HUES6 (cell line): ENCODE data around the gene CASKIN2.

Experiments
- H3K27ac ChIP-seq: 2 replicates; pipeline ENCODE4 v1.7.0; 2013; ENCODE audit warnings: low read depth, mild to moderate bottlenecking, low read length, inconsistent platforms
- H3K27me3 ChIP-seq: 2 replicates; pipeline ENCODE4 v1.6.1; 2013; ENCODE audit warnings: low read length; ENCODE audit not compliant: control insufficient read depth, insufficient read depth
- H3K36me3 ChIP-seq: 2 replicates; pipeline ENCODE4 v1.6.1; 2013; ENCODE audit warnings: low read length; ENCODE audit not compliant: control insufficient read depth, insufficient read depth
- H3K4me1 ChIP-seq: 2 replicates; pipeline ENCODE4 v1.6.1; 2013; ENCODE audit warnings: low read length; ENCODE audit not compliant: control insufficient read depth, insufficient read depth
- H3K4me3 ChIP-seq: 2 replicates; pipeline ENCODE4 v1.5.1; 2013; ENCODE audit warnings: low read depth, low read length
- H3K9ac ChIP-seq: one replicate; pipeline ENCODE4 v1.6.1; 2013; ENCODE audit warnings: mild to moderate bottlenecking, low read length
- H3K9me3 ChIP-seq: 2 replicates; pipeline ENCODE4 v1.6.1; 2013; ENCODE audit warnings: low read depth, low read length; ENCODE audit not compliant: control insufficient read depth, insufficient read depth

CASKIN2 gene

GRCh38 chr17:75557075-75557851 lies 41.9 kb upstream of the CASKIN2 start:
- no peaks in the 10 kb centered on the region for H3K27me3 ChIP-seq
- no peak overlapping the region for H3K9ac ChIP-seq
- peak overlapping the region; percentile 71; the same call in 1 of the 2 replicates for H3K27ac ChIP-seq
- no peak overlapping the region for H3K4me3 ChIP-seq
- H3K4me1 ChIP-seq, result peaks cover 21% of the 10 kb centered on the region; the same call in 1 of the 2 replicates
- H3K9me3 ChIP-seq, result no peaks in the 10 kb centered on the region
- peaks cover 2% of the 10 kb centered on the region; the same call in 1 of the 2 replicates for H3K36me3 ChIP-seq

- Histone ChIP-seq H3K9ac (no peak overlapping the region), H3K27me3 (no peaks in the 10 kb centered on the region), H3K4me1 (peaks cover 31% of the 10 kb centered on the region)
These were observed 40.4 kb upstream of the CASKIN2 start for GRCh38 chr17:75555679-75556153.

DNA sequence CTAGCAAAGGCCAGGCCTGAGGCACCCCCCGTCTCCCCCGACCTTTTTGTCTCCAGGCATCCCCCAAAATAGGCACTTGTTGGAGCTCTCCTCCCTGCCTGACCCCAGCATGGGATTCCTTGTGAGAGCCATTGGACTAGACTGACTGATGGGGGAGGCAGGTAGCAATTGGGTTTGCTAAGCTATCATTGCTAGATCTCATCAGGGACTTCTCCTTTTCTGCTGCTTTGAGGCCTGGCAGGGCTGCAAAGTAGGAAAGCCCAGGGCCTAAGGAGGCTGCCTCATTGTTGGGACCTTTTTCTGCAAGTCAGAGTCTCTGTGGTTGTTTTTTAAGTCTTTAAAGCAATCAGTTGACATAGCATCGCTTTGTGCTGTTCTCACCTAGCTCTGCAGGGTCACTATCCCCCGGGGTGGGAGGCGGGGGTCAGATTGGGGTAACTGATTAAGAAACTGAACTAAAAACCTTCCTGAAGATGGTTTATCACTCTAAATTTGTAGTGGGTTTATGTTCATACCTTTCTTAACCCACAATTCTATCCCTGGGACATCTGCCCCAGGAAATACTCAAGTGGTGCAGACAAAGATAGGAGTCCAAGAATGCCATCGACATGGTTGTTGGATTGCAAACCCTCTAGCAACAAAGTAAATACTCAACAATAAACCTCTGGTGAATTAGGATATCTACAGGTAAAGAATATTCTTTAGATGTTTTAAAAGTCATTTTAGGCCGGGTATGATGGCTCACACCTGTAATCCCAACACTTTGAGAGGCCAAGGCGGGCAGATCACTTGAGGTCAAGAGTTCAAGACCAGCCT lies 38.2 kb upstream of the CASKIN2 start:
- H3K27me3 ChIP-seq, result no peaks in the 10 kb centered on the region
- H3K9me3 ChIP-seq, result no peaks in the 10 kb centered on the region
- H3K36me3 ChIP-seq, result peaks cover 1% of the 10 kb centered on the region; the same call in 1 of the 2 replicates
- H3K4me1 ChIP-seq, result peaks cover 48% of the 10 kb centered on the region
- H3K9ac ChIP-seq, result peak overlapping the region; percentile 61
- H3K27ac ChIP-seq, result peak overlapping the region; percentile 55; the same call in 1 of the 2 replicates
- H3K4me3 ChIP-seq, result no peak overlapping the region

More at GRCh38 chr17:75555679-75556153, 40.4 kb upstream of the CASKIN2 start:
- Histone ChIP-seq H3K9me3 (no peaks in the 10 kb centered on the region), H3K27ac (no peak overlapping the region), H3K36me3 (peaks cover 2% of the 10 kb centered on the region; the same call in 1 of the 2 replicates), H3K4me3 (no peak overlapping the region)

DNA sequence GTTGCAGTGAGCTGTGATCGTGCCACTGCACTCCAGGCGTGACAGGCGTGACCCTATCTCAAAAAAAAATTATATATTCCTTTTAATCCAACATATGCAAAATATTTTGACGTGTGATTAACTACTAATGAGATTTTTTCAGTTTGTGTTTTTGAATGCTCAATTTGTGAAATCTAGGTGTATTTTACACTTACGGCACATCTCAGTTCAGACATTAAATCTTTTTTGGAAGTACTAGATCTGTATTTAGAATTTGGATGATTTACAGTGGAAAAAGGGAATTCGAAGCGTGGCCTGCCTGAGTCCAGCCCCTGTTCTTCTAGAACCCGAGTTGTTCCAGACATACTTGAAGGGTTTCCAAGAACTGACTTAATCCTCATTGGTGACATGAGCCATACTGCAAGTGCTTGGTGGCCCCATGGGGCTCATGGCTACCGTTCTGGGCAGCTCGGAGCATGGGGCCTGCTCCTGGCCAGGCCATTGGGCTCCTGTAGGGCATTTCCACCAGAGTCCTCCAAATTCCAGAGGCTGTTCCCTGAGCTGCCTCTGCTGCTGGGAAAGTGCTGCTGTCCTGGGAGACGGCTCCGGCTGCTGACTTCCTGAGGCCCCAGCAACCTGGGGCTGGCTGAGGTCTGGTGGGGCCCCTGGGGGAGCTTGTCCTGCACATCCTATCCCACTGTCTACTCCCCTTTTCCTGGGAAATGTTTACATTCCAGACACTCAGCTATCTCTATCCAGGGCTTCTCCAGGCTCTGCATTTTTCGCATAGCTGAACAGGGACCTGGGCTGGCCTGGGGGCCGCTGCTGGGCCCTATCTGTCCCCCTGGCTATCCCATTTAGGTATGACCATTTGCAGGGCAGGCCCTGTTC lies 37.3 kb upstream of the CASKIN2 start:
- Histone ChIP-seq H3K9me3 (no peaks in the 10 kb centered on the region), H3K4me1 (peaks cover 46% of the 10 kb centered on the region), H3K27me3 (no peaks in the 10 kb centered on the region), H3K27ac (peak overlapping the region; percentile 55; the same call in 1 of the 2 replicates), H3K4me3 (no peak overlapping the region), H3K36me3 (no peaks in the 10 kb centered on the region), H3K9ac (peak overlapping the region; percentile 61)

- no peak overlapping the region for H3K4me3 ChIP-seq
- no peak overlapping the region for H3K9ac ChIP-seq
- no peaks in the 10 kb centered on the region for H3K9me3 ChIP-seq
- H3K36me3 ChIP-seq, result no peaks in the 10 kb centered on the region
- no peaks in the 10 kb centered on the region for H3K27me3 ChIP-seq
- H3K4me1 ChIP-seq, result peaks cover 38% of the 10 kb centered on the region
- H3K27ac ChIP-seq, result no peak overlapping the region
These were observed 35.9 kb upstream of the CASKIN2 start for GRCh38 chr17:75551266-75551665.

- H3K27me3 ChIP-seq, result no peaks in the 10 kb centered on the region
- H3K36me3 ChIP-seq, result no peaks in the 10 kb centered on the region
- no peaks in the 10 kb centered on the region for H3K9me3 ChIP-seq
- H3K27ac ChIP-seq, result peak overlapping the region; percentile 46; the same call in 1 of the 2 replicates
- H3K9ac ChIP-seq, result no peak overlapping the region
- peaks cover 45% of the 10 kb centered on the region for H3K4me1 ChIP-seq
- H3K4me3 ChIP-seq, result peak overlapping the region; percentile 47
These were observed 34.8 kb upstream of the CASKIN2 start for GRCh38 chr17:75550139-75550465.

GRCh38 chr17:75549246-75550138 lies 34.2 kb upstream of the CASKIN2 start:
- Histone ChIP-seq H3K9ac (peak overlapping the region; percentile 18), H3K9me3 (no peaks in the 10 kb centered on the region), H3K4me3 (peak overlapping the region; percentile 47), H3K4me1 (peaks cover 50% of the 10 kb centered on the region), H3K36me3 (no peaks in the 10 kb centered on the region), H3K27me3 (no peaks in the 10 kb centered on the region), H3K27ac (peak overlapping the region; percentile 46; the same call in 1 of the 2 replicates)

DNA sequence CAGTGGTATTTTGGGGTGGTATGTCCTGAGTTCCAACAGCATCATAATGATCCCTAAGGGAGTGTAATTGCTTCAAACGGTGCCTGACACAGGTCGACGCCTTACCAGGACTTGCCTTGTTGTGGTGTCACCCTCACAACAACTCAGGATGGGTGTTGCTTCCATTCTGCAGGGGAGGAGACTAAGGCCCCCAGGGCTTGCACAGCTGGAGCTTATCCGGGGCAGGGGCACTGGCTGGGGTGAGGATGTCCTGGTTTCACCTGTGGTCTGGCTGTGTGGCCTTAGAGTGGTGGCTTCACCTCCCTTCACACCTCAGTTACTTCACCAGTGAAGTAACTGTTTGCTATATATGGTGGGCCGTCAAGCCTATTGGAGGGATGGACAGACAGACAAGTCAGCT lies 33.5 kb upstream of the CASKIN2 start:
- H3K27me3 ChIP-seq, result no peaks in the 10 kb centered on the region
- H3K27ac ChIP-seq, result no peak overlapping the region
- H3K4me3 ChIP-seq, result peak overlapping the region; percentile 47; the same call in 1 of the 2 replicates
- no peaks in the 10 kb centered on the region for H3K9me3 ChIP-seq
- H3K4me1 ChIP-seq, result peaks cover 55% of the 10 kb centered on the region
- H3K36me3 ChIP-seq, result no peaks in the 10 kb centered on the region
- no peak overlapping the region for H3K9ac ChIP-seq

- Histone ChIP-seq H3K36me3 (no peaks in the 10 kb centered on the region), H3K27ac (no peak overlapping the region), H3K4me3 (no peak overlapping the region), H3K4me1 (peaks cover 45% of the 10 kb centered on the region), H3K27me3 (no peaks in the 10 kb centered on the region), H3K9me3 (no peaks in the 10 kb centered on the region), H3K9ac (no peak overlapping the region)
These were observed 31.8 kb upstream of the CASKIN2 start for GRCh38 chr17:75547091-75547490.

DNA sequence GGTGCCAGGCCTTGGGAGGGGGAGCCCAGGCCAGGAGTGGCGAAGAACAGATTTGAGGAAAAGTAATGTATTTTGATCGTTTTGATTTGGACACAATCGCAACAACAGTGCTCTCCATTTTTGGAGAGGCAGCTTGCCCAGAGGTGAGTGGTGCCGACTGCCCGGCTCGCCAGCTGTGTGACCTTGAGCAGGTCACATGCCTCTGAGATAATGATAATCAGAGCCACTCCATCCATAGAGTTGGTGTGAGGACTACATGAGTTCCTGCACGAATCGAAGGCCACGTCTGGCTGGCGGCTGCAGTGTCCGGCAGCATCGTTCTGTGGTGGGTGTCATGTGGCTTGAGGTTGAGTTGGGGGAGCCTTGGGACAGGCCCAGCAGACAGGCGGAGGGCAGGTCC lies 30.8 kb upstream of the CASKIN2 start:
- Histone ChIP-seq H3K9me3 (no peaks in the 10 kb centered on the region), H3K27ac (no peak overlapping the region), H3K36me3 (no peaks in the 10 kb centered on the region), H3K4me3 (no peak overlapping the region), H3K4me1 (peaks cover 43% of the 10 kb centered on the region), H3K27me3 (no peaks in the 10 kb centered on the region), H3K9ac (no peak overlapping the region)
